ENCODE measurements around the gene ZFP14.
A peak's percentile ranks its signal among the peaks of the same experiment; 100 is the strongest.

ZFP14 gene

DNA sequence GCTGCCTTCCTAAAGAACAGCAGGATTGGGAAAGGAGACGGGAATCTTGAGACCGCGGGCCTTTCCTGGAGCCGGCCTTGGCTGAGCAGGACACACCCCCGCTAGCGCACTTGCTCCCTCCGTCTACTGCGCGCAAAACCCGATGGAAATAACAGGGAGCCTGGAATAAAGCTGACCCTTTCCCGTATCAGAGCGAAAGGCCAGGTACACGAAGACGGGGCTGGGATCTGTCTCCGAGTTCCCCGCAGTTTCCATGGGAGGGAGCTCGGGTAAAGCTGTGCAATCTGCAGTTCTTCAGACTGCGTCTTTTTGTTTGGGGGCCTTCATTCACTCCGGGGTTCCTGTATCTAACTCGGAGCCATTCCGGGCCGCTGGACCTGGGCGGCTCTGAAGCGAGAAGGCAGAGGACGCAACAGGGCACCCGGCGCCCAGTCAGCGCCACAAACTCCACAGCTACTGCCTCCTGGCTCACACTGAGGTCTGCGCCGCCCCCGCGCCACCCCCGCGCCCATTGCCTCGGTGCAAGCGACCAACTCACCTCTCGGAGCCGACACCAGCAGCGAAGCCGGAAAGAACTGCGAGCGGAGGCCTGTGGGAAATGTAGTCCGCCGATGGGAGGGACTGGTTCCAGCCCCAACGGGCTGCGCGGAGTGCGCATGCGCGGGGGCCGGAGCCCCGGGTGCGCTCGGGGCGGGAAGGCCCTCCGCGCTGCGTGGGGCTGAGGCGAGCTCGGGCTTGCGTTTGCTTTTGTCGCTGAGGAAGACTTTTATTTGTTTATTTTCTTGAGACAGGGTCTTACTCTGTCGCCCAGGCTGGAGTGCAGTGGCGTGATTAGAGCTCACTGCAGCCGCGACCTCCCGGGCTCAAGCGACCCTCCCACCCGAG is at the start of gene ZFP14:
ZFP14 (minus strand) TSS at position 577 of the 885 bp plus-strand sequence. CDS start 11,309 bp downstream, outside the sequence.
- no peak for DNase-seq

DNA sequence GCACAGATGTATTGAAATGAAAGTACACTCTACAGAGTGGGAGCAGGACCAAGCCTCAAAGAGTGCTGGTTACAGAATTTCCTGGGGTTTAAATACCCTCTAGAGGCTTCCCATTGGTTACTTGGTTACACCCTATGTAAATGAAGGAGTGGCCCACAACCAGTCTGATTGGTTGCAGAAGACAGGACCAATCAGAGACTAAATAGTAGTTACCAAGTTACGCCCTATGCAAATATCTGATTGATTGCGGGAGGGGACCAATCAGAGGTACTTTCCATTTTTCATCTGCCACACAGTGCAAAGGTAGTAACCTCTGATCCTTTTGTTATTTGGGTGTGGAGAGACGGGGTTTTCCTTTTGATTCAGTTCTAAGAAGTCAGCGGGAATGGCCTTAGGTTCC is 44.9 kb upstream of the ZFP14 start:
- no peak for DNase-seq

GRCh38 chr19:36421749-36422481 is 42.9 kb upstream of the ZFP14 start:
- no peak for DNase-seq

DNA sequence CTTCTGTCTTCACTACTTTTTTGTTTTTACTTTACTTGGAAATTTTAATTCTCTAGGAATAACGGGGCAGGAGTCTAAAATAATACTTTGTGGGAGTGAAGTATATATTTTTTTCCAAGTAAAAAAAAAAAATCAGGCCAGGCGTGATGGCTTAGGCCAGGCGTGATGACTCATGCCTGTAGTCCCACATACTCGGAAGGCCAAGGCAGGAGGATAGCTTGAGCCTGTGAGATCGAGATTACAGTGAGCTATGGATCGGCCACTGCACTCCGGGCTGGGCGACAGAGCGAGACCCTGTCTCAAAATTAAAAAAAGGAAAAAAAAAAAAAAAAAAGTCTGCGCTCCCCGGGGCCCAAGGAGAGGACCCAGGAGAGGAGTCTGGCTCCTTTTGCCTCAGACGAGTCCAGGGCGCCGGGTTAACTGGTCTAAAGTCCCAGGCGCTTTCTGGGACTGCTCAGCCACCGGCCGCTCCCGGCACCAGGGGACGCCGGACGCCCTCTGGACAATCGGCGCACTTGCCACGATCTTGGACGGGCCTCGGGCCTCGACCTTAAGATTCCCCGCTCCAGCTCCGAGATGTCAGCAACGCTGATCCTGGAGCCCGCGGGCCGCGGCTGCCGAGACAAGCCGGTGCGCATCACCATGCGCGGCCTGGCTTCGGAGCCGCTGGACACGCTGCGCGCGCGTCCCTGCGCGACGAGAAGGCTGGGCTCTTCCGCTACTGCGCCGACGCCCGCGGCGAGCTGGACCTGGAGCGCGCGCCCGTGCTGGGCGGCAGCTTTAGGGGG is 42.2 kb upstream of the ZFP14 start:
- no peak for DNase-seq

DNA sequence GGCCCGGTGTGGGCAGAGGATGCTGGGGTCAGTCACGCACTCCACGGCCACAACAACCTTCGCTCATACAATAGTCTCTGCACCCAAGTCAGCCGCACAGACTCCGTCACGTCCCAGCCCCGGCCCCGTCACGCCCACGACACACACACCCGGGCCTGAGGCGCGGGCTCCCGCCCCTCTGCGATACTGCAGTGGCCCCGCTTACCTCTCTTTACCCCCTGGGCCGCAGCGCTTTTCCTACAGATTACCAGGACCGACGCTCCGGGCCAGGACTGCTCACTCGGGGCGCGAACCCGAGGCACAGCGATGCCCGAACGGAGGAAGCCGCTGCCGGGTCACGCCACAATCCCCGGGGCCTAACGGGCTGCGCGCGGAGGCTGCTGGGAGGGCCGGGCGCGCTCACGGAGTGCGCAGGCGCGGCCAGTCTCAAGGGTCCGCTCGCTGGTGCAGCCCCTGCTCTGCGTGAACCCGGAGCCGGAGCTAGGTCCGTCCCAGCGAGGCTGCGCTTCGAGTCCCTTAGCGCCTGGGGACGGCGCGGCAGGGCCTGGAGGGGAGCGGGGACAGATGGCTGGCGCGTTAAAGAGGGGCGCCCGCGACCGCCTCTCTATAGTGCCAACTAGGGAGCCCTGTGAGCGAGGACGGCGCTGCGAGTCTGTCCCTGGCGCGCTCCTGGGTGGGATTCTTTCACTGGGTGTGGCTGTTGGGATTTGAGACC is 39.4 kb upstream of the ZFP14 start, which contains the start of gene ZFP82:
ZFP82 (minus strand) TSS at position 358 of the 715 bp plus-strand sequence. CDS start 8,855 bp downstream, outside the sequence.
- no peak for DNase-seq

- no peak for DNase-seq
Observed at GRCh38 chr19:36417752-36418286, 38.8 kb upstream of the ZFP14 start.

- no peak for DNase-seq
Observed at GRCh38 chr19:36409841-36410240, 30.8 kb upstream of the ZFP14 start.

DNA sequence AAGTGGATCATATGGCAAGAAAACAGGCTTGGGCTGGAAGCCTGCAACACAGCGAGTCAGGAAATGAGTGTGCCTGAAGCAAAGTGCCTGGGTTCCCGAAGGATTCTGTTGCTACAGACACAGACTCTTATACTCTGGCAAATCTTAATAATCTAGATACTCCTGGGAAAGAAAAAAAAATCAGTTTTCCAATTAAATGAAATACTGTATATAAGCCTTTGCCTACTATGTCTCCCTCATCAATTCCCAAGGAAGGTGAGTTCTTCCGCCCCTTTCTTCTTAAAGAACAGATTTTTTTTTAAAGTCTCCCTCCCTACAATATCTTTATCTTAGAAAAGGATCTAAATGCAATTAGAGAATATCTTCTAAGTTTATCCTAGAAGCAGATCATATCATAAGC is 29.1 kb upstream of the ZFP14 start:
- no peak for DNase-seq

DNA sequence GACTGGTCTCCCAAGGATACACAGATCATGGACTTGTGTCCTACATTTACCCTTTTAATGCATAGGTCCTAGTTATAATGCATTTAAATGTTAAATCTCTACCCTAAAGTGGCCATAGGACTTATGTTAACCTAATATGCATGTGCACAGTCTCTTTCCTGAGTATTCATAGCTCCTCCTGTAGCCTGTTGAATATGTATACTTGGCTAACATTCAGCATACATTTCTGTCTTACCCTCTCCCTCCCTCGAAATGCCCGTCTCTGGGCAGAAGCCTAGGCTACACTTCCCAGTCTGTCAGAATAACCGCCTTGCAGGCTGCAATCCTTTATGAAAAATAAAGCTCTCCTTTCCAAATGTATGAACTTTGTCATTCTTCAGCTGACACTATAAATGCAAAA is 25.5 kb upstream of the ZFP14 start:
- DNase-seq, result no peak

DNA sequence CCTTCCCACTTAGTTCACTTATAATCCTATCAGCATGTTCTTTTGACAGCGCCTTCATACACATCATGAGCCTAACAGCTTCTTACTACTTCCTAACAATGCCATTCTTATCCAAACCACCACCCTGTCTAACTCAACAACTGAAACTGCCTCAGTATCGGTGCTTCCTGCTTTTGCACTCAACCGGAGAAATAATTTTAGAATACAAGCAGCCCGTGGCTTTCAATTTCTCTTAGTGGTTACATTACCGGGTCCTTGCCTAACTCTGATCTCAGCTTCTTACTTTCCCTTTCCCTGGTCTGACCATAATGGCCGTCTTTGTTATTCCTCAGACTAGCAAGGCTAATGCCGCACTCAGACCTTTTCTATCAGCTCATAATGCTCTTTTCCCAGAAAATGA is 22.5 kb upstream of the ZFP14 start:
- no peak for DNase-seq

- DNase-seq, result no peak
Observed at GRCh38 chr19:36398571-36398970, 19.6 kb upstream of the ZFP14 start.

DNA sequence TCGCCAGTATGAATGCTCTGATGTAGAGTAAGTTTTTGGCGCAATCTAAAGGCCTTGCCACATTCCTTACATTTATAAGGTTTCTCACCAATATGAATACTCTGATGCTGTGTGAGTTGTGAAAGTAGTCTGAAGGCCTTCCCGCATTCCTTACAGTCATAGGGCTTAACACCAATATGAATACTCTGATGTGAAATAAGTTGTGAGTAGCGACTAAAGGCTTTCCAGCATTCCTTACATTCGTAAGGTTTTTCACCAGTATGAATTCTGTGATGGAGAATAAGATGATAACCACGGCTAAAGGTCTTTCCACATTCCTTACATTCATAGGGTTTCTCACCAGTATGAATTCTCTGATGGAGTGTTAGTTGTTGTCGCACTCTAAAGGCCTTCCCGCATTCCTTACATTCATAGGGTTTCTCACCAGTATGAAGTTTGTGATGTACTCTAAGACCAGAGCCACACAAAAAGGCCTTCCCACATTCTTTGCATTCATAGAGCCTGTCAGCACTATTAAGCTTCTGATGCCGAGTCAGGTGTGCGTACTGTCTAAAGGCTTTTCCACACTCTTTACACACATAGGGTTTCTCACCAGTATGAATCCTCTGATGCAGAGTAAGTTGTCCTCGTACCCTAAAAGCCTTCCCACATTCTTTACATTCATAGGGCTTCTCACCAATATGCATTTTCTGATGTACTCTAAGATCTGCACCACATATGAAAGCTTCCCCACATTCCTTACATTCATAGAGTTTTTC is 14.1 kb upstream of the ZFP14 start:
- no peak for DNase-seq

GRCh38 chr19:36379510-36379819 is 464 bp upstream of the ZFP14 start:
- DNase-seq, result no peak

GRCh38 chr19:36377541-36378178 is 1.3 kb downstream of the ZFP14 start:
- no peak for DNase-seq

- no peak for DNase-seq
Observed at GRCh38 chr19:36373638-36374156, 5.3 kb downstream of the ZFP14 start.

GRCh38 chr19:36371886-36372285 is 7.1 kb downstream of the ZFP14 start:
- DNase-seq, result no peak

DNA sequence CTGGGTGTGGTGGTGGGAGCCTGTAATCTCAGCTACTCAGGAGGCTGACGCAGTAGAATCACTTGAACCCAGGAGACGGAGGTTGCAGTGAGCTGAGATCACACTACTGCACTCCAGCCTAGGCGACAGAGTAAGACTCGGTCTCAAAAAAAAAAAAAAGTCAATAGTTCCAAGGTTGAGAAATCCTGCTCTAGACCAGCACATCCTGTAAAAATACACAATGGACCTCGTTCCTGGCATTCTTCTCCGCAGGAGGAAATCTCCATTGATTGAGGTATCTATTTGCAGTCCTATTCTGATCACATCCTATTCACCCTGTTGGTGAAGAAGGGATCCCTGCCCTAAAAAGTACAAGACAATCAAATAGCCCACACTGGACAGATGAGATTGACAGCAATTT is 15.2 kb downstream of the ZFP14 start:
- DNase-seq, result no peak

DNA sequence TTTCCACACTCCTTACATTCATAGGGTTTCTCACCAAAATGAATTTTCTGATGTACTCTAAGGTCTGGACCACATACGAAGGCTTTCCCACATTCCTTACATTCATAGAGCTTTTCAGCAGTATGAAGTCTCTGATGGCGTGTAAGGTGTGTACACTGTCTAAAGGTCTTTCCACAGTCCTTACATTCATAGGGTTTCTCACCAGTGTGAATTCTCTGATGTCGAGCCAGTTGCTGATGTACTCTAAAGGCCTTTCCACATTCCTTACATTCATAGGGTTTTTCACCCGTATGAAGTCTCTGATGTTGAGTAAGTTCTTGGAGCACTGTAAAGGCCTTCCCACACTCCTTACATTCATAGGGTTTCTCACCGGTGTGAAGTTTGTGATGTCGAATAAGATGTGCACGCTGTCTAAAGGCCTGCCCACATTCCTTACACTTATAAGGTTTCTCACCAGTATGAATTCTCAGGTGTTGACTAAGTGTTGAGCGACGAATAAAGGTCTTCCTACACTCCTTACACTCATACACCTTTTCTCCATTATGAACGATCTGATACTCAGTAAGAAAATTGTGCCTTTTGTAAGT is 38.1 kb downstream of the ZFP14 start:
- DNase-seq, result no peak

DNA sequence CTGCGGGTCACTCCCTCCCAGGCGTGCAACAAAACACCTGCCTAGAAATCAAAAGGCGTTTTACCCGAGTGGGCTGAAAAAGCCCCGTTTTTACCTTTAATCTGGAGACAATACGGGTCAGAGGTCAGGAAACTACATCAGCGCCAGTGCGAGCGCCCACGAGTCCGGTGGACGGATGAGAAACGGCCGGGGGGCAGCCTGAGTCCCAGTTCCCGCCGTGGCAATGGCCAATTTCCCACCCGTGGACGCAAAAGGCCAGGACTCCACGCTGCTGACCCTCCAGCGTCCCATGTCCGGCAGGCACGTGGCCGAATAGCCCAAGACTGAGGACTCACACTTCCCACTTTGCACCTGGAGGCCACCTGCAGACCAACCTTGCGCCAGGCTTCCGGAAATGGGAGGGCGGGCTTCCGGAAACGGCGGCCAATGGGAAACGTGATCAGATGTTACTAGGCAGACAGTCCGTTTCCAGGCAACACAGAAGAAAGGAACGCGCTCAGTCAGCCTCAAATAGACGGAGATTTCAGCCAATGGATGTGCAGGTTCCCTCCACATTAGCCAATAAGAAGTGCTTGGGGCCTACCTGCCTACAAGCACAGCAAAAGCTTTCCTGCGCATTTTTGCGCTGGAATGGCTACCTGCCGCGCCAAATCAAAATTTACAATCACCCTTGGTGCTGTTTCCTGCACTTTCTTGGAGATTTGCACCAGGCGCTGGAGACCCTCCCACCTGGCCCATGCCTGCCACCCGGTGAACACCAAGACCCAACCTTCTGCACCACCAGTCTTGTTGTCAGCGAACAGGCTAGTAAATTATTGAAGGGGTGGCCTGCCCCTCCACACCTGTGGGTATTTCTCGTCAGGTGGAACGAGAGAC is 47.4 kb downstream of the ZFP14 start:
- DNase-seq, result peak; percentile 41
